Liver (tissue), 3 donors: Measurements from ENCODE around the gene SLC5A9.

Source experiments
- SP1 ChIP-seq: IDR thresholded peaks from 2 replicates; pipeline ENCODE4 v1.6.1; 2018; ENCODE audit warnings: antibody characterized with exemption, mild to moderate bottlenecking
- YY1 ChIP-seq: IDR thresholded peaks from 2 replicates; pipeline ENCODE4 v1.6.1; 2016; ENCODE audit warnings: antibody characterized with exemption, mild to moderate bottlenecking
- TF ChIP-seq, protein P1 (sequence below): fragments of 150-350 bp; IDR thresholded peaks from 2 replicates; pipeline ENCODE4 v1.5.1; 2017; ENCODE audit warnings: improper control_type of control experiment, low read depth, low read length; ENCODE audit not compliant: missing input control
- TF ChIP-seq, protein P2 (sequence below): IDR thresholded peaks from 2 replicates; pipeline ENCODE4 v1.6.1; 2016; ENCODE audit warnings: antibody characterized with exemption
- donor health status: healthy.
- donor health status: healthy.

DNA sequence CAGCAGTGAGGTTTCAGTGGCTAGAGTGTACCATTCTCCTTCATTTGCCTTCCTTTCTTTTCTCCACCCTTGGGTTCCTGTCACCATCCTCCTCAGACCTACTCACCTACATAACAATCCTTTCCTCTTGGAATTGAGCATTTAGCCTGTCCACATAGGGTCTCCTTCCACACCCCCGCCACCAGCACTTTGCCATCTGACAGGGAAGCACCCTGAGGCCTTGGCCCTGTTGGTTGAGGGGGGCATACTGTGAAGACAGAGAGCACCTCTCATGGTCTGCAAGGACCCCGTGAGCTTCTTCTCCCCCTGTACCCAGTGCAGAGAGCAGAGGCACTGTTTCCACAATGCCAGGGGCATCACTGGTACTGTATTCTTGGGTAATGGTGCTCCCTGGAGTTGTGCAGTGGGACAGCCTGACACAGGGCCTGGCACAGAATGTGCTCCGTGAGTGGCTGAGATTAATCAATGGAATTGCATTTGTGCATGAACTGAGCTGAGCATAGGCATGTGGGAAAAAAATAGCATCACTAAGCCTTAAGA lies 14.9 kb upstream of the SLC5A9 start:
- TF ChIP-seq SP1 = no peak
- TF ChIP-seq, protein P1, sequence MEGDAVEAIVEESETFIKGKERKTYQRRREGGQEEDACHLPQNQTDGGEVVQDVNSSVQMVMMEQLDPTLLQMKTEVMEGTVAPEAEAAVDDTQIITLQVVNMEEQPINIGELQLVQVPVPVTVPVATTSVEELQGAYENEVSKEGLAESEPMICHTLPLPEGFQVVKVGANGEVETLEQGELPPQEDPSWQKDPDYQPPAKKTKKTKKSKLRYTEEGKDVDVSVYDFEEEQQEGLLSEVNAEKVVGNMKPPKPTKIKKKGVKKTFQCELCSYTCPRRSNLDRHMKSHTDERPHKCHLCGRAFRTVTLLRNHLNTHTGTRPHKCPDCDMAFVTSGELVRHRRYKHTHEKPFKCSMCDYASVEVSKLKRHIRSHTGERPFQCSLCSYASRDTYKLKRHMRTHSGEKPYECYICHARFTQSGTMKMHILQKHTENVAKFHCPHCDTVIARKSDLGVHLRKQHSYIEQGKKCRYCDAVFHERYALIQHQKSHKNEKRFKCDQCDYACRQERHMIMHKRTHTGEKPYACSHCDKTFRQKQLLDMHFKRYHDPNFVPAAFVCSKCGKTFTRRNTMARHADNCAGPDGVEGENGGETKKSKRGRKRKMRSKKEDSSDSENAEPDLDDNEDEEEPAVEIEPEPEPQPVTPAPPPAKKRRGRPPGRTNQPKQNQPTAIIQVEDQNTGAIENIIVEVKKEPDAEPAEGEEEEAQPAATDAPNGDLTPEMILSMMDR = no peak
- TF ChIP-seq YY1 = no peak
- TF ChIP-seq, protein P2, sequence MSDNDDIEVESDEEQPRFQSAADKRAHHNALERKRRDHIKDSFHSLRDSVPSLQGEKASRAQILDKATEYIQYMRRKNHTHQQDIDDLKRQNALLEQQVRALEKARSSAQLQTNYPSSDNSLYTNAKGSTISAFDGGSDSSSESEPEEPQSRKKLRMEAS = no peak
